GM12878 (cell line): ENCODE measurements around the gene TMEM237.

Experiments
- EZH2 ChIP-seq: IDR thresholded peaks from 2 replicates; pipeline ENCODE4 v1.6.1; 2012; ENCODE audit warnings: low read depth, mild to moderate bottlenecking, control low read depth, inconsistent platforms, low read length, borderline replicate concordance; ENCODE audit not compliant: control insufficient read depth
- HDAC6 ChIP-seq: fragments of 200-600 bp; sonication (generic); IDR thresholded peaks from one replicate; pipeline ENCODE4 v1.8.0; 2017; ENCODE audit warnings: antibody characterized with exemption; ENCODE audit not compliant: unreplicated experiment
- POLR2A ChIP-seq: IDR thresholded peaks from 2 replicates; pipeline ENCODE4 v1.6.1; 2011; ENCODE audit warnings: low read depth, mild to moderate bottlenecking, low read length
- SMC3 ChIP-seq: IDR thresholded peaks from 2 replicates; pipeline ENCODE4 v1.6.1; 2011; ENCODE audit warnings: low read length, improper control_type of control experiment, borderline replicate concordance
- YY1 ChIP-seq: IDR thresholded peaks from 2 replicates; pipeline ENCODE4 v1.6.1; 2011; ENCODE audit warnings: low read depth, mild to moderate bottlenecking, low read length
- TF ChIP-seq, protein P1 (sequence below), 3 experiments: IDR thresholded peaks in 2 of 3; conservative IDR thresholded peaks in 1 of 3; 2 replicates each; pipeline ENCODE4 v1.5.1; 2011; ENCODE audit warnings: low read depth in 3 of 3, low read length in 3 of 3, mild to moderate bottlenecking in 3 of 3, control low read depth in 2 of 3, moderate library complexity in 2 of 3, inconsistent platforms in 1 of 3, mixed read lengths in 1 of 3; ENCODE audit not compliant: control insufficient read depth in 2 of 3, insufficient read depth in 1 of 3; ENCODE audit errors: extremely low read depth in 1 of 3

GRCh38 chr2:201574766-201575165, 68.5 kb downstream of the TMEM237 start:
- TF ChIP-seq, protein P1, sequence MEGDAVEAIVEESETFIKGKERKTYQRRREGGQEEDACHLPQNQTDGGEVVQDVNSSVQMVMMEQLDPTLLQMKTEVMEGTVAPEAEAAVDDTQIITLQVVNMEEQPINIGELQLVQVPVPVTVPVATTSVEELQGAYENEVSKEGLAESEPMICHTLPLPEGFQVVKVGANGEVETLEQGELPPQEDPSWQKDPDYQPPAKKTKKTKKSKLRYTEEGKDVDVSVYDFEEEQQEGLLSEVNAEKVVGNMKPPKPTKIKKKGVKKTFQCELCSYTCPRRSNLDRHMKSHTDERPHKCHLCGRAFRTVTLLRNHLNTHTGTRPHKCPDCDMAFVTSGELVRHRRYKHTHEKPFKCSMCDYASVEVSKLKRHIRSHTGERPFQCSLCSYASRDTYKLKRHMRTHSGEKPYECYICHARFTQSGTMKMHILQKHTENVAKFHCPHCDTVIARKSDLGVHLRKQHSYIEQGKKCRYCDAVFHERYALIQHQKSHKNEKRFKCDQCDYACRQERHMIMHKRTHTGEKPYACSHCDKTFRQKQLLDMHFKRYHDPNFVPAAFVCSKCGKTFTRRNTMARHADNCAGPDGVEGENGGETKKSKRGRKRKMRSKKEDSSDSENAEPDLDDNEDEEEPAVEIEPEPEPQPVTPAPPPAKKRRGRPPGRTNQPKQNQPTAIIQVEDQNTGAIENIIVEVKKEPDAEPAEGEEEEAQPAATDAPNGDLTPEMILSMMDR (IDR thresholded peaks at IDR 0.05 in 2 of 3, conservative IDR thresholded peaks at IDR 0.05 in 1 of 3; ENCODE audit: control insufficient read depth in 2 of 3, extremely low read depth in 1 of 3, insufficient read depth in 1 of 3, low read depth in 3 of 3, low read length in 3 of 3) = no peak
- TF ChIP-seq POLR2A = no peak
- no peak for TF ChIP-seq HDAC6
- TF ChIP-seq EZH2 = no peak
- TF ChIP-seq YY1 = no peak
- TF ChIP-seq SMC3 = no peak
